DND-41 (cell line): ENCODE measurements around the gene UVRAG.

Source experiments
- ATAC-seq: fragments of 200-7000 bp; cut with Tn5 transposase; 3 replicates; pipeline ENCODE4 v1.9.1; 2021; ENCODE audit warnings: low read depth; ENCODE audit not compliant: insufficient read depth
- DNase-seq: peaks from one replicate; pipeline ENCODE4 v3.0.0-alpha.2; 2020
- H2AFZ ChIP-seq: 2 replicates; pipeline ENCODE4 v1.6.0; 2012; ENCODE audit warnings: low read depth, low read length
- H3K27ac ChIP-seq: 2 replicates; pipeline ENCODE4 v1.5.1; 2012; ENCODE audit warnings: low read length, inconsistent platforms
- H3K27me3 ChIP-seq: fragments of 200-600 bp; sonication (generic); 2 replicates; pipeline ENCODE4 v1.6.0; 2012; ENCODE audit warnings: low read length, mild to moderate bottlenecking, inconsistent platforms; ENCODE audit not compliant: insufficient read depth, poor library complexity
- H3K36me3 ChIP-seq: 2 replicates; pipeline ENCODE4 v1.5.1; 2012; ENCODE audit warnings: low read length, inconsistent platforms; ENCODE audit not compliant: insufficient read depth
- H3K4me1 ChIP-seq: 2 replicates; pipeline ENCODE4 v1.5.1; 2012; ENCODE audit warnings: mild to moderate bottlenecking, low read length; ENCODE audit not compliant: insufficient read depth
- H3K4me2 ChIP-seq: 2 replicates; pipeline ENCODE4 v1.6.0; 2012; ENCODE audit warnings: mild to moderate bottlenecking, moderate library complexity, low read length, inconsistent platforms; ENCODE audit not compliant: insufficient read depth
- H3K4me3 ChIP-seq, 2 experiments: fragments of 200-600 bp in 1 of 2; shearing (Covaris generic) in 1 of 2; 2 replicates each; pipeline ENCODE4 v1.5.1; 2012 to 2016; ENCODE audit warnings: inconsistent platforms in 2 of 2, low read length in 2 of 2, mild to moderate bottlenecking in 2 of 2, low read depth in 1 of 2, moderate library complexity in 1 of 2
- H3K79me2 ChIP-seq: 2 replicates; pipeline ENCODE4 v1.6.0; 2012; ENCODE audit warnings: low read length, inconsistent platforms; ENCODE audit not compliant: insufficient read depth
- H3K9ac ChIP-seq: 2 replicates; pipeline ENCODE4 v1.6.0; 2012; ENCODE audit warnings: low read depth, mild to moderate bottlenecking, inconsistent platforms, low read length, moderate library complexity
- H3K9me3 ChIP-seq: 2 replicates; pipeline ENCODE4 v1.5.1; 2012; ENCODE audit warnings: low read length, moderate library complexity, mild to moderate bottlenecking, inconsistent platforms; ENCODE audit not compliant: insufficient read depth, severe bottlenecking
- H4K20me1 ChIP-seq: 2 replicates; pipeline ENCODE4 v1.6.0; 2012; ENCODE audit warnings: low read length; ENCODE audit not compliant: insufficient read depth
- EZH2 ChIP-seq: IDR thresholded peaks from 3 replicates; pipeline ENCODE4 v1.6.1; 2012; ENCODE audit warnings: borderline replicate concordance, low read depth, mild to moderate bottlenecking, moderate library complexity, low read length, inconsistent platforms; ENCODE audit not compliant: severe bottlenecking
- TF ChIP-seq, protein P1 (sequence below): IDR thresholded peaks from 2 replicates; pipeline ENCODE4 v1.5.1; 2012; ENCODE audit warnings: borderline replicate concordance, low read length, moderate library complexity, mild to moderate bottlenecking; ENCODE audit not compliant: poor library complexity, severe bottlenecking; ENCODE audit errors: extremely low read depth

The UVRAG gene

DNA sequence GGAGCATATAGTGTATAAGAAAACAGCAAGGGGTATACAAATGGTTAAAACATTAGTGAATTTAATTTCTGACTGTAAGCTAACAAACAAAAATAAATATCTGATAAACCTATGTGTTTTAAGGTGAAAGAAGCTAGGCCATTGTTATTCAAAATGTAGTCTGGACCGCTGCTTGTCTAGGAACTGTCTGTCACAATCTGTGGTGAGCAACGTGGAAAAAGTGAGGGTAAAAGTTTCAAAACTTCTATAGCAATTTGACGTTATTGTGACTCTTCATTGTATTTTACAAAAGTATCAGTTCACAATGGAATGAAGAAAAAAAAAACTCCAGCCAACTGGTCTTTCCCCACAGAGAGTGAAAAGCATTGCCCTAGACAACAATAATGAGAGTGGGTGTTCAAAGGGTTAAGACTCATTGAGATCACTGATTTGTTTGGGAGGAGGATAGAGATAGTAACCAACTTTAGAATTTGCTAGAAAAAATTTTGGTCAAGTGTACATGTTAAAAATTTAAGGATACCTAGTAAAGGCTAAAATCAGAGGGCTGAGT, 79.1 kb downstream of the UVRAG start:
- H3K27me3 ChIP-seq: no peaks in the 10 kb centered on the region
- no peak overlapping the region for H3K4me2 ChIP-seq
- DNase-seq (no peak), ATAC-seq (no peak)
- no peaks in the 10 kb centered on the region for H3K9me3 ChIP-seq
- no peaks in the 10 kb centered on the region for H3K79me2 ChIP-seq
- TF ChIP-seq, protein P1, sequence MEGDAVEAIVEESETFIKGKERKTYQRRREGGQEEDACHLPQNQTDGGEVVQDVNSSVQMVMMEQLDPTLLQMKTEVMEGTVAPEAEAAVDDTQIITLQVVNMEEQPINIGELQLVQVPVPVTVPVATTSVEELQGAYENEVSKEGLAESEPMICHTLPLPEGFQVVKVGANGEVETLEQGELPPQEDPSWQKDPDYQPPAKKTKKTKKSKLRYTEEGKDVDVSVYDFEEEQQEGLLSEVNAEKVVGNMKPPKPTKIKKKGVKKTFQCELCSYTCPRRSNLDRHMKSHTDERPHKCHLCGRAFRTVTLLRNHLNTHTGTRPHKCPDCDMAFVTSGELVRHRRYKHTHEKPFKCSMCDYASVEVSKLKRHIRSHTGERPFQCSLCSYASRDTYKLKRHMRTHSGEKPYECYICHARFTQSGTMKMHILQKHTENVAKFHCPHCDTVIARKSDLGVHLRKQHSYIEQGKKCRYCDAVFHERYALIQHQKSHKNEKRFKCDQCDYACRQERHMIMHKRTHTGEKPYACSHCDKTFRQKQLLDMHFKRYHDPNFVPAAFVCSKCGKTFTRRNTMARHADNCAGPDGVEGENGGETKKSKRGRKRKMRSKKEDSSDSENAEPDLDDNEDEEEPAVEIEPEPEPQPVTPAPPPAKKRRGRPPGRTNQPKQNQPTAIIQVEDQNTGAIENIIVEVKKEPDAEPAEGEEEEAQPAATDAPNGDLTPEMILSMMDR: no peak
- TF ChIP-seq EZH2: no peak
- H4K20me1 ChIP-seq: no peaks in the 10 kb centered on the region
- H3K4me3 ChIP-seq: no peak overlapping the region
- no peak overlapping the region for H3K9ac ChIP-seq
- H3K27ac ChIP-seq: no peak overlapping the region
- no peak overlapping the region for H2AFZ ChIP-seq
- no peaks in the 10 kb centered on the region for H3K4me1 ChIP-seq
- H3K36me3 ChIP-seq: peaks cover 21% of the 10 kb centered on the region

DNA sequence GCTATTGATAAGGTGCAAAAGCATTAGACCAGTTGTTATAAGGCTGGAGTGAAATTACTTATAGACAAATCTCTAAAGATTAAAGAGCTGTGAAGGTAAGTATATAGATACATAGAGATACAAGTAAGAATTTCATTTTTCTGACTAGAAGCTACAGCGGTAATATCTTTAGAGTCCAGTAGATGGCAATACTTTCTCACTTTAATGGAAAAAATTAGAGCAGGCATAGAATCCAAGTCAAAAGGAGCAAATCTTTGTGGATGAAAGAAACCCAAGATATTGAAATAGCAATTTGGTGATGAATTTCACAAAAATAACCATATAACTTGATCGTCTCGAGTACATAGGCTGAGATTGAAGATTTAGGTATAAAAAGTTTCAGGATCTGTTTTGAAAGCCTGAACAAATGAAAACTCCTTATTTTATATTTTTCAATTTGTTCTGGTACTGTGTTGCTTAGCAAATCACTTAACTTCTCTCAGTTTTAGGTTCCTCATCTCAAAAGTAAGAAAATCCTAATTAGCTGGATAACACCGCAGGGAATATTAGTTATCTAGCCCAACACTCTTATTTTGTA, 81.9 kb downstream of the UVRAG start:
- Histone ChIP-seq H3K27me3 (no peaks in the 10 kb centered on the region), H3K4me3 (no peak overlapping the region), H3K36me3 (peaks cover 8% of the 10 kb centered on the region), H4K20me1 (peaks cover 5% of the 10 kb centered on the region; the same call in 1 of the 2 replicates), H3K4me1 (no peaks in the 10 kb centered on the region), H2AFZ (no peak overlapping the region), H3K27ac (no peak overlapping the region), H3K9ac (no peak overlapping the region), H3K9me3 (no peaks in the 10 kb centered on the region), H3K79me2 (no peaks in the 10 kb centered on the region), H3K4me2 (no peak overlapping the region)
- TF ChIP-seq EZH2: no peak
- TF ChIP-seq, protein P1: peak; percentile 77
- ATAC-seq: peak; percentile 62
- DNase-seq: no peak

DNA sequence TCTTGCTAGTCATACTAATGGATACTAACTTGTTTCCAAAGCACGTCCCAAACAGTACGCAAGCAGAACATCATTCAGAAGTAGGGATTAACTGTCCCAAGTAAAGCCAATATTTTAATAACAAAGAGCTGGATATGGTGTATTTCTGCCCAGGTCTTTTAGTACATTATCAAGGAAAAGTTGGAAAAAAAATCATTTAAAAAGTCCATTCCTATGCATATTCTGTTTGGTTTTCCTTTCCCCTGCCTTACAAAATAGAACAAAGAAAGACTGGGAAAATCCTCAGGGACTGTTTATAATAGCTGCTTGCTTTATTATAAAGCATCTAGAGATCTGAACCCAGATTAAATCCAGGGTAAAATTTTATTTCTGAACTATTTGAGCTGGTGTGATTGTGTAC, 83.9 kb downstream of the UVRAG start:
- no peak overlapping the region for H3K4me2 ChIP-seq
- peaks cover 5% of the 10 kb centered on the region; the same call in 1 of the 2 replicates for H4K20me1 ChIP-seq
- H2AFZ ChIP-seq: no peak overlapping the region
- no peak overlapping the region for H3K4me3 ChIP-seq
- H3K9me3 ChIP-seq: no peaks in the 10 kb centered on the region
- ATAC-seq: no peak
- no peaks in the 10 kb centered on the region for H3K4me1 ChIP-seq
- no peaks in the 10 kb centered on the region for H3K36me3 ChIP-seq
- no peak overlapping the region for H3K27ac ChIP-seq
- H3K9ac ChIP-seq: no peak overlapping the region
- no peaks in the 10 kb centered on the region for H3K27me3 ChIP-seq
- DNase-seq: no peak
- TF ChIP-seq, protein P1: no peak
- no peak for TF ChIP-seq EZH2
- no peaks in the 10 kb centered on the region for H3K79me2 ChIP-seq
